WTC11 (cell line): ENCODE data around the gene SDR42E2. TPM values are rescaled to one million over a fixed set of nuclear protein-coding genes. Genes with fewer than 3 reads are reported as not detected.

ENCODE experiments used
- ATAC-seq: fragments of 200-7000 bp; cut with Tn5 transposase; 2 replicates; pipeline ENCODE4 v1.10.0; 2021; ENCODE audit warnings: mild to moderate bottlenecking, moderate library complexity
- CTCF ChIA-PET: fragments of 300-600 bp; sonication (Branson Sonifier 250); formaldehyde crosslinking; loops from one replicate; lab custom pipeline; 2021; ENCODE audit warnings: antibody characterized with exemption; lab: Charles Lee
- POLR2A ChIA-PET: fragments of 350-600 bp; sonication (Branson Sonifier 250); formaldehyde crosslinking; loops from one replicate; lab custom pipeline; 2021; ENCODE audit warnings: antibody characterized with exemption; lab: Charles Lee
- DNase-seq: peaks from one replicate; pipeline ENCODE4 v3.0.0; 2021; ENCODE audit warnings: low spot score
- H3K27ac Mint-ChIP-seq: 2 replicates; pipeline ENCODE4 v1.8.0; 2021; ENCODE audit warnings: mixed read lengths
- H3K27me3 Mint-ChIP-seq: 2 replicates; pipeline ENCODE4 v1.8.0; 2021; ENCODE audit warnings: low read depth, mild to moderate bottlenecking, moderate library complexity, mixed read lengths
- H3K36me3 Mint-ChIP-seq: 2 replicates; pipeline ENCODE4 v1.8.0; 2021; ENCODE audit warnings: mixed read lengths
- H3K4me1 Mint-ChIP-seq: 2 replicates; pipeline ENCODE4 v1.8.0; 2022; ENCODE audit warnings: mixed read lengths
- H3K4me3 Mint-ChIP-seq: 2 replicates; pipeline ENCODE4 v1.8.0; 2021; ENCODE audit warnings: mild to moderate bottlenecking, moderate library complexity, mixed read lengths
- H3K9me3 Mint-ChIP-seq: 2 replicates; pipeline ENCODE4 v1.8.0; 2021; ENCODE audit warnings: mixed read lengths
- KAT7 ChIP-seq: sonication (generic); formaldehyde crosslinking; IDR thresholded peaks from 2 replicates; pipeline ENCODE4 v1.8.1; 2023; ENCODE audit warnings: missing genetic modification reagents, mild to moderate bottlenecking, borderline replicate concordance
- MAX ChIP-seq: sonication (generic); formaldehyde crosslinking; IDR thresholded peaks from 2 replicates; pipeline ENCODE4 v1.8.0; 2022; ENCODE audit warnings: mild to moderate bottlenecking, missing genetic modification reagents
- NR3C1 ChIP-seq: sonication (generic); formaldehyde crosslinking; conservative IDR thresholded peaks from 2 replicates; pipeline ENCODE4 v1.8.1; 2023; ENCODE audit warnings: low read depth, mild to moderate bottlenecking, missing genetic modification reagents
- PRRX2 ChIP-seq: fragments of 250-450 bp; sonication (Bioruptor Pico); IDR thresholded peaks from 2 replicates; pipeline ENCODE4 v1.8.0; 2021; ENCODE audit warnings: mild to moderate bottlenecking
- STAT6 ChIP-seq: sonication (generic); formaldehyde crosslinking; conservative IDR thresholded peaks from 2 replicates; pipeline ENCODE4 v1.8.1; 2023; ENCODE audit warnings: mild to moderate bottlenecking, low read depth, missing genetic modification reagents, moderate library complexity
- TCF7 ChIP-seq: sonication (generic); formaldehyde crosslinking; IDR thresholded peaks from 2 replicates; pipeline ENCODE4 v1.8.0; 2022; ENCODE audit warnings: mild to moderate bottlenecking, low read depth, missing genetic modification reagents, moderate library complexity
- TP53 ChIP-seq: sonication (generic); formaldehyde crosslinking; IDR thresholded peaks from 2 replicates; pipeline ENCODE4 v1.8.1; 2023; ENCODE audit warnings: mild to moderate bottlenecking, missing genetic modification reagents
- ZBTB21 ChIP-seq: sonication (generic); formaldehyde crosslinking; IDR thresholded peaks from 2 replicates; pipeline ENCODE4 v1.8.1; 2023; ENCODE audit warnings: mild to moderate bottlenecking, missing genetic modification reagents, borderline replicate concordance
- ZNF281 ChIP-seq: sonication (generic); formaldehyde crosslinking; IDR thresholded peaks from 2 replicates; pipeline ENCODE4 v1.8.0; 2023; ENCODE audit warnings: mild to moderate bottlenecking, missing genetic modification reagents
- ZNF317 ChIP-seq: sonication (generic); formaldehyde crosslinking; IDR thresholded peaks from 2 replicates; pipeline ENCODE4 v1.8.1; 2023; ENCODE audit warnings: low read depth, mild to moderate bottlenecking, moderate library complexity, missing genetic modification reagents, borderline replicate concordance
- ZNF396 ChIP-seq: fragments of 250-450 bp; sonication (Bioruptor Pico); IDR thresholded peaks from 2 replicates; pipeline ENCODE4 v1.8.0; 2021; ENCODE audit warnings: mild to moderate bottlenecking, moderate library complexity, borderline replicate concordance
- ZNF416 ChIP-seq: fragments of 250-450 bp; sonication (Bioruptor Pico); IDR thresholded peaks from 2 replicates; pipeline ENCODE4 v1.9.0; 2021; ENCODE audit warnings: mild to moderate bottlenecking, inconsistent platforms
- total RNA-seq: library from RNA; stranded (reverse); gene quantifications from 3 replicates; pipeline ENCODE4 v1.2.3, GENCODE V29; 2021
- TF ChIP-seq, protein P1 (sequence below): sonication (generic); formaldehyde crosslinking; IDR thresholded peaks from 2 replicates; pipeline ENCODE4 v1.8.1; 2023; ENCODE audit warnings: mild to moderate bottlenecking, missing genetic modification reagents
- TF ChIP-seq, protein P2 (sequence below): sonication (generic); formaldehyde crosslinking; IDR thresholded peaks from 2 replicates; pipeline ENCODE4 v1.8.1; 2022; ENCODE audit warnings: mild to moderate bottlenecking, moderate library complexity, missing genetic modification reagents
- TF ChIP-seq, protein P3 (sequence below): sonication (generic); formaldehyde crosslinking; IDR thresholded peaks from 2 replicates; pipeline ENCODE4 v1.8.1; 2023; ENCODE audit warnings: mild to moderate bottlenecking, missing genetic modification reagents
- TF ChIP-seq, protein P4 (sequence below): fragments of 250-450 bp; sonication (Bioruptor Pico); IDR thresholded peaks from 2 replicates; pipeline ENCODE4 v1.9.0; 2021; ENCODE audit warnings: mild to moderate bottlenecking

Gene SDR42E2
- total RNA-seq, 1 experiment from 2014 or later, result 0.13 TPM

GRCh38 chr16:22138482-22138881 is 23.8 kb upstream of the SDR42E2 start:
- POLR2A ChIA-PET, result no interaction called here
- Mint-ChIP-seq H3K27me3 (no peaks in the 10 kb centered on the region), H3K9me3 (no peaks in the 10 kb centered on the region), H3K4me3 (no peak overlapping the region), H3K36me3 (no peaks in the 10 kb centered on the region), H3K27ac (no peak overlapping the region), H3K4me1 (peaks cover 10% of the 10 kb centered on the region; the same call in 1 of the 2 replicates)
- no peak for TF ChIP-seq ZBTB21 (CRISPR knock-in tag)
- TF ChIP-seq, protein P1, sequence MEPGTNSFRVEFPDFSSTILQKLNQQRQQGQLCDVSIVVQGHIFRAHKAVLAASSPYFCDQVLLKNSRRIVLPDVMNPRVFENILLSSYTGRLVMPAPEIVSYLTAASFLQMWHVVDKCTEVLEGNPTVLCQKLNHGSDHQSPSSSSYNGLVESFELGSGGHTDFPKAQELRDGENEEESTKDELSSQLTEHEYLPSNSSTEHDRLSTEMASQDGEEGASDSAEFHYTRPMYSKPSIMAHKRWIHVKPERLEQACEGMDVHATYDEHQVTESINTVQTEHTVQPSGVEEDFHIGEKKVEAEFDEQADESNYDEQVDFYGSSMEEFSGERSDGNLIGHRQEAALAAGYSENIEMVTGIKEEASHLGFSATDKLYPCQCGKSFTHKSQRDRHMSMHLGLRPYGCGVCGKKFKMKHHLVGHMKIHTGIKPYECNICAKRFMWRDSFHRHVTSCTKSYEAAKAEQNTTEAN (CRISPR knock-in tag), result no peak
- no peak for TF ChIP-seq ZNF281
- TF ChIP-seq, protein P2, sequence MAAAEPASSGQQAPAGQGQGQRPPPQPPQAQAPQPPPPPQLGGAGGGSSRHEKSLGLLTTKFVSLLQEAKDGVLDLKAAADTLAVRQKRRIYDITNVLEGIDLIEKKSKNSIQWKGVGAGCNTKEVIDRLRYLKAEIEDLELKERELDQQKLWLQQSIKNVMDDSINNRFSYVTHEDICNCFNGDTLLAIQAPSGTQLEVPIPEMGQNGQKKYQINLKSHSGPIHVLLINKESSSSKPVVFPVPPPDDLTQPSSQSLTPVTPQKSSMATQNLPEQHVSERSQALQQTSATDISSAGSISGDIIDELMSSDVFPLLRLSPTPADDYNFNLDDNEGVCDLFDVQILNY (CRISPR knock-in tag), result no peak
- TF ChIP-seq STAT6 (CRISPR knock-in tag), result no peak
- no peak for TF ChIP-seq NR3C1 (CRISPR knock-in tag)
- no peak for TF ChIP-seq ZNF416
- TF ChIP-seq TP53 (CRISPR knock-in tag), result no peak
- TF ChIP-seq KAT7, result no peak
- no peak for TF ChIP-seq ZNF317
- TF ChIP-seq, protein P3, sequence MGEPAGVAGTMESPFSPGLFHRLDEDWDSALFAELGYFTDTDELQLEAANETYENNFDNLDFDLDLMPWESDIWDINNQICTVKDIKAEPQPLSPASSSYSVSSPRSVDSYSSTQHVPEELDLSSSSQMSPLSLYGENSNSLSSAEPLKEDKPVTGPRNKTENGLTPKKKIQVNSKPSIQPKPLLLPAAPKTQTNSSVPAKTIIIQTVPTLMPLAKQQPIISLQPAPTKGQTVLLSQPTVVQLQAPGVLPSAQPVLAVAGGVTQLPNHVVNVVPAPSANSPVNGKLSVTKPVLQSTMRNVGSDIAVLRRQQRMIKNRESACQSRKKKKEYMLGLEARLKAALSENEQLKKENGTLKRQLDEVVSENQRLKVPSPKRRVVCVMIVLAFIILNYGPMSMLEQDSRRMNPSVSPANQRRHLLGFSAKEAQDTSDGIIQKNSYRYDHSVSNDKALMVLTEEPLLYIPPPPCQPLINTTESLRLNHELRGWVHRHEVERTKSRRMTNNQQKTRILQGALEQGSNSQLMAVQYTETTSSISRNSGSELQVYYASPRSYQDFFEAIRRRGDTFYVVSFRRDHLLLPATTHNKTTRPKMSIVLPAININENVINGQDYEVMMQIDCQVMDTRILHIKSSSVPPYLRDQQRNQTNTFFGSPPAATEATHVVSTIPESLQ (CRISPR knock-in tag), result no peak
- TF ChIP-seq TCF7 (CRISPR knock-in tag), result no peak
- TF ChIP-seq, protein P4, sequence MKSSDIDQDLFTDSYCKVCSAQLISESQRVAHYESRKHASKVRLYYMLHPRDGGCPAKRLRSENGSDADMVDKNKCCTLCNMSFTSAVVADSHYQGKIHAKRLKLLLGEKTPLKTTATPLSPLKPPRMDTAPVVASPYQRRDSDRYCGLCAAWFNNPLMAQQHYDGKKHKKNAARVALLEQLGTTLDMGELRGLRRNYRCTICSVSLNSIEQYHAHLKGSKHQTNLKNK (CRISPR knock-in tag), result no peak
- no peak for TF ChIP-seq ZNF396
- TF ChIP-seq PRRX2 (CRISPR knock-in tag), result no peak
- no peak for TF ChIP-seq MAX
- DNase-seq (no peak), ATAC-seq (no peak)
- CTCF ChIA-PET, result interaction anchor here (1.1 to 2.2 kb wide), 3 partner anchors 38 to 61 kb away, joined by 4 to 7 read pairs (median 4); no protein-coding TSS in a partner anchor
